HG02970 (cell line): ENCODE measurements around the gene DIPK1B.
"Not testable (repeated sequence)": the region's sequence is repeated elsewhere in the genome, so short reads cannot be mapped to it uniquely, and the experiment has no call there.

Source experiments
- ATAC-seq: cut with Tn5 transposase; IDR thresholded peaks from one replicate; pipeline ENCODE4 v1.9.1; 2021; ENCODE audit warnings: mild to moderate bottlenecking, moderate library complexity, moderate number of reproducible peaks; ENCODE audit not compliant: unreplicated experiment, low FRiP score

DIPK1B gene

DNA sequence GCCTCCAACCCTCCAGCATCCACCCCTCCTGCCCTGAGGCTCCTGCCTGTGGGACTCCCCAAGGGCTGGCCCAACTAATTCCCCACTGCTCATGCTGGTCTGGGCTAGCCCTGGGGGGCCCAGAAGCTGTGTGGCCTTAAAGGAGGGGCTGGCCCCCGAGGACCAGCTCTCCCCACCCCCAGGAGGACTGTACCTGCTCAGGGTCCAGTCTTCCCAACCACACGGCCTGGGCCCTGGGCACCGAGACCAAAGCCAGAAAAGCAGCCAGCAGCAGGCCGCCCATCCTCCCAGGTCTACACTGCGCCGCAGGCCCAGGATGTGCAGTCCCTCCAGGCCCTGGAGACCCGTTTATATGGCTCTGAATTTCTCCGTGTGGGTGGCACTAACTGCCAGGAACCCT is 35.8 kb downstream of the DIPK1B start, which contains the start of gene LCN6:
LCN6 (minus strand) TSS at position 325 of the 400 bp plus-strand sequence; CDS start at position 283, 42 bp downstream.
- ATAC-seq: no peak

DNA sequence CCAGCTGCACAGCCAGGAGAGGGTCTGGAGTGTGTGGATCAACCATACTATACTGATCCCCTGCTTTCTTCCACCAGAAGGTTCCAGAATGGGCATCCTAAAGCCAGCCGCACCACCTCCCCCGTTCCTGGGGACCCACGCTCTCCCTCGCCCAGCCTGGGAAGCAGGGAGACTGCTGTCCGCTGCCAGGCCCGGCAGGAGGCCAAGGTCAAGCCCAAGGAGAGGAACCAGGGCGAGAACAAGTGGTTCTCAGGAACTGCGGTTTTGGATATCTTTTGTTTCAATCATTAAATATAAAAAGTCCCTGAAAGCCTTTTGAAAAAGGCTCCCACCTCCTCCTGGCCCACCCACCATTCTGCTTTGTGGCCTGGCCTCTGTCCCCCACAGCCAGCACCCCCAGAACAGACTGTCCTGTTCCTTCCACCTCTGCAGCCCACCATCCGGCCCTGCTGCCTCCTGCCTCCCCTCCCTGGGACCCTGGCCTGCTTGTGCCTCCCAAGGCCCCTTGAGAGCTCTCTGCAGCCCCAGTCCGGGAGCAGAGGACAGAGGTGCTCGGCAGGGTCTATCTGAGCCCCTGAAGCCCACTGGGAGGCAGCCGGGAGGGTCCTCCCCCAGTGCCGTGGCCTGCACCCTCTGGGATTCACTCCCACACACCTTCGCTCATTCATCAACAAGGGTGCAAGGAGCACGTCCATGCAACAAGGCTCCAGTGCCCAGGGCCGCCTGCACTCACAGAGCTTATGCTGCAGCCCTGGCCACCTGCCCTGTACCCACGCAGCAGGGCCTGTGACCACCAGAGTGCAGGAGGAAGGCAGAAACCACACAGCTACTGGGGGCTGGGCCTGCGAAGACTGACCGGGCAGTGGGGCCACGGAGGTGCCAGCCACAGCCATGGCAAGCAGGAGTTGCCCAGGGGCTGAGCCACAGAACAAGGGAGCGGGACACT is 36.6 kb downstream of the DIPK1B start:
- ATAC-seq: no peak

DNA sequence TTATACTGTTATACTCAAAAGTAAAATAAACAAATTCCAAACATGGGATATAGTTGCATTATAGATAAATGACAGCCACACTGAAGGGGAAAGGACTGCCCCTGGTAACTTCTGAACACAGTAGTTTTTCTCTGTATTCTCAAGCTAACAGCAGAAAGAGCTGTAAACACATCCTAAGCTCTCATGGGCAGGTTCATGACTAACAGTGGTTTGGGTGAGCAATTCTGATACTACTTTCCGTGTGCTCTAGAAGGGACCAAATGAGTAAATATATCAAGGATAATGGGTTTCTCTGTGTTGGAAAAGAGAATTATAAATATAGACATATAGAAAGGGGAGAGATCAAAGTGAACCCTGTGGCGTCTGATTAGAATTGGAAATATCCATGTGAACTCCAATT is 38.2 kb downstream of the DIPK1B start:
- ATAC-seq: no peak

DNA sequence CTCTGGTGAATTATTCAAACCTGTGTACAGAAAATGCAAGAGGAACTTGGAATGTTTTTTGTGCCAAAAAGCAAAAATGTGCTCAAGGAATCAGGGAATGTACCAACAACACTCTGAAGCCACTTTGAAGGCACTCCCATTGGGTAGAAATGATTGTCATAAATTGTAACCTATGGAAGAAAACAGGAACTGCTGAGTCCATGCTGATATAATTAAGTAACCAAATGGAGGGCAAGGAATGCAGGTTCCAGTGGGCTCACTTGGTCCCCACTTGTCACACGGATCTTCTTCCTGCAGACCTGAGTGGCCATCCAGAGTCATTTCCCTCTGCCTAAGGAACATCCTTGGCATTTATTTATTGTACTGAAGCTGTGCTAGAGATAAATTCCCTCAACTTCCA is 38.9 kb downstream of the DIPK1B start:
- ATAC-seq: no peak

DNA sequence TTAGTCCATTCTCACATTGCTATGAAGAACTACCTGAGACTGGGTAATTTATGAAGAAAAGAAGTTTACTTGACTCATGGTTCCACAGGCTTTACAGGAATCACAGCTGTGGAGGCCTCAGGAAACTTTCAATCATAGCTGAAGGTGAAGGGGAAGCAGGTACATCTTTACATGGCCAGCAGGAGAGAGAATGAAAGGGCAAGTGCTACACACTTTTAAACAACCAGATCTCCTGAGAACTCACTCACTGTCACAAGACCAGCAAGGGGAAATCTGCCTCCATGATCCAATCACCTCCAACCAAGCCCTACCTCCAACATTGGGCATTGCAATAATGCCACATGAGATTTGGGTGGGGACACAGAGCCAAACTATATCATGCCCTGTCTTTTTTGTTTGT is 39.4 kb downstream of the DIPK1B start:
- ATAC-seq: no peak

DNA sequence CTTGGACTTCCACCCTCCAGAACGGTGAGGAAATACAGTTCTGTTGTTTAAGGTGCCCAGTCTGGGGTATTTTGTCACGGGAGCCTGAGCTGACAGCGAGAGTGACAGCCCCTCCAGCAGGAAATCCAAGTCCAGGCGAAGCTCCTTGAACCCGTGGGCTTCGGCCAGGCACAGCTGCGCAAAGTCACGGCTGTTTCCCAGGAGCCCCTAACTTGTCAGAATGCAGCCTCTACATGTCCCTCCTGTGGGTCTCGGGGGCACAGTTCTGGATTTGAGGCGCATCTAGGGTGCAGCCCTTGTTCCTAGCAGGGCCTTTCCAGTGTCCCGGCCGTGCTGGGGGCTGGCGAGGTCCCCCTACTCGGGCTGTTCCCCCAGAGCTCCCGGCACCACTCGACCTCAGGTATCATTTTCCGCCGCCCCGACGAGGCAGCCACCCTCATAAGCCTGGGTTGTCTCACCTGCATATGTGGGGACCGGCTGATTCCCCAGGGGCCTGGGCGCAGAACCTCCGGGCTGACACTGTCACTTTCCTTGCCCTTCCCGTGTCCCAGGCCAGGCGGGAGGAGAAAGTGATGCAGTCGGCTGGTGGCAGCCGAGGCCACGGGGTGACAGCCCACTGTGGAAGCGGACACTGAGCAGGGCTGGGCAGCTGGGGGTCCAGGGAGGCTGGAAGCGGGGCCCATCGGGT is 41.1 kb downstream of the DIPK1B start:
- no peak for ATAC-seq

DNA sequence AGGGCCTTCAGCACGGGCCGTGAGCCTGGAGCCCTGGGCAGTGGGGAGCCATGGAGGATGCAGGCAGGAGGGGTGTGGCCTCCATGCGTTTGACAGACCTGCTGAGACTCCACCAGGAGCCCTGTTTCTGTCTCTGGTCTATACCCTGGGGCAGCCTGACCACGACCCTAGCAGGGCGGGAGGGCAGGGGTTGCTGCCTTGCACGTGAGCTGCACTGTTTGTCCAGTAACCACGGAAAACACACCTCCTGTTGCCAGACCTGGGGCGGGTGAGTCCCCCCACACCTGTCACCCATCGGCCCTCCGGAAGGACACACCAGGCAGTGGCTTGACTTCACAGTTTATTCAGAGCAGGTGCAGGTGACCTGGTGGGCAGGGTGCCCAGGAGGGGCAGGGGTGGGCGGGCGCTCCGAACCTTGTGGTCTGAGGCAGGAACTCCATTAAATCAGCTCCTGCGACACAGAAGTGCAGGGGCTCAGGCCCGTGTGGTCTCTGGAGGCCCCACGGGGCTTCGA is 41.7 kb downstream of the DIPK1B start:
- ATAC-seq: no peak

GRCh38 chr9:136754626-136755301 is 42.4 kb downstream of the DIPK1B start:
- ATAC-seq: no peak

DNA sequence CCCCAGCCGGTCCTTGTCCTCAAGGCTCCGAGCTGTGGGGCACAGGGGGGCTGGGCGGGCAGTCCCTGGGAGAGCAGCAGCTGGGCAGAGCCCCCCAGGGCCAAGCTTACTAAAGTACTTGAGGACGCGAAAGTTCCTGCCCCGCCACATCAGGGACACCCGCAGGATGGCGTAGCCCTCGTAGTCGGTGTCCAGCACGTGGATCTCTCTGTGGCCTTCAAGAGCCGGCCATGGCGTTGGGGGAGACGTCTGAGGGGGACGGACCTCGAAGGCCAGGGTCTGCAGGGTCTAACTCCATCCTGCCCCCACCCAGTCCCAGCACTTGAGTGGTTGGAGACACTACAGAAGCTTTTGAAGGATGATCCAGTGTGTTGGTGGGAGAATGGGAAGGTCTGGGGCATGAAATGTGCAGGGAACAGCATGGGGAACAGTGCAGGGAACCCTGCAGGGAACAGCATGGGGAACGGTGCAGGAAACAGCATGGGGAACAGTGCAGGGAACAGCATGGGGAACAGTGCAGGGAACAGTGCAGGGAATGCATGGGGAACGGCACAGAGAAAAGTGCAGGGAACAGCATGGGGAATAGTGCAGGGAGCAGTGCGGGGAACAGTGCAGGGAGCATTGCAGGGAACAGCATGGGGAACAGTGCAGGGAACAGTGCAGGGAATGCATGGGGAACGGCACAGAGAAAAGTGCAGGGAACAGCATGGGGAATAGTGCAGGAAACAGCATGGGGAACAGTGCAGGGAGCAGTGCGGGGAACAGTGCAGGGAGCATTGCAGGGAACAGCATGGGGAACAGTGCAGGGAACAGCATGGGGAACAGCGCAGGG is 43.1 kb downstream of the DIPK1B start:
- not testable (repeated sequence) for ATAC-seq

GRCh38 chr9:136756134-136756438 is 43.7 kb downstream of the DIPK1B start:
- ATAC-seq: no peak

GRCh38 chr9:136756836-136757235 is 44.5 kb downstream of the DIPK1B start:
- no peak for ATAC-seq

DNA sequence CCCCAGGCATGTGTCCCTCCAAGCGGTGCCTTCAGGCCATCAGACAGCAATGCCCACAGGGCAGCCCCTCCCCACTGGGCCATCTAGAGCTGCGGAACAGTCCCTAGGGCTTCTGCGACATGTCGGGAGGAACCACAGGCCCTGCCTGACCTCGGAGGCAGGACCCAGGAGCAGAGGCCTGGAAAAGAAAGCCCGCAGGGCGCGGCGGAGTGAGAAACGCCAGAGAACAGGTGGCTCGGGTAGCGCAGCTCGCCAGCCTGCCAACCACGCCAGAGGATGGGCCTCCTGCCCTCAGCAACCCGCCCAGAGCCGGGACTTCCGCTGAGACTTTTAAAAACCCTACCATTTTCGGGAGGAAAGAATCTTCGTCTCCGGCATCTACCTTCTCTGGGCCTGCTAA is 45.0 kb downstream of the DIPK1B start:
- ATAC-seq: no peak

GRCh38 chr9:136757751-136758140 is 45.4 kb downstream of the DIPK1B start:
- ATAC-seq: no peak

- no peak for ATAC-seq
Observed at GRCh38 chr9:136759001-136759400, 46.6 kb downstream of the DIPK1B start.

DNA sequence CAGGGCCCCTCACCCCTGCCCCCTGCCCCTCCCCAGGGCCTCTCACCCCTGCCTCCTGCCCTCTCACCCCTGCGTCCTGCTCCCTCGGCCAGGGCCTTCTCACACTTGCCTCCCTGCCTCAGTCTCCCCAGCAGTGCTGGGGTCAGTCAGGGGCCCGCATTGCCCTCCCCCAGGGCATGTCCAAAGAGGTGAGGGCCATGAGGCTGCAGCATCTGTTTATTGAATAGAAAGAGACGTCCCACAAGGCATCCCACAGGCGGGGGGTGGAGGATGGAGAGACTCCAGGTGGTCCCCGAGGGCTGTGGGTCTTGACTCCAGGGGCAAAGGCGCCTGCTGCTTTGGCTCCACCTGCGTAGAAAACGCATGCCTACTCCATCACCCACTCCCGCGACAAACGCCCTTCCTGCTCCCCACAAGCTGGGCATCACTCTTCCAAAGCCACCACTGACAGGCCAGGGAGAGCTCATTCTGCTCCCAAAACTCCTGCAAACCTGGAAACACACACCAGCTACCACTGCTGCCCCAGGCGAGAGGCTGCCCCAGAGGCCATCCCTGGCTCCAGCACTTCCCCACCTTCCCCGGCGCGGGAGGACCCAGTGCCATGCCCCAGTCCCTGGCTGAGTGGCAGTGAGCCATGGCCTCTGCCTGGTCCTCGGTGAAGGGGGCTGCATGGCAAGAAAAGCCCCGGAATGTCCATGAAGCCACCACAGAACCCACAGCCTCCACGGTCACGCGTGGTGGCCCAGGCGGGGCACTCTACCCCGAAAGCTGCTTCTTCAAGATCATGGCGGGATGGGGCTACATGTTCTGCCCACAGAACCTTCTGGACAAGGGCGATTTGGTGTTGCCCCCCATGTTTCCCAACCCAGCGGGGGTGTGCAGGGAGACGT is 47.3 kb downstream of the DIPK1B start:
- no peak for ATAC-seq

DNA sequence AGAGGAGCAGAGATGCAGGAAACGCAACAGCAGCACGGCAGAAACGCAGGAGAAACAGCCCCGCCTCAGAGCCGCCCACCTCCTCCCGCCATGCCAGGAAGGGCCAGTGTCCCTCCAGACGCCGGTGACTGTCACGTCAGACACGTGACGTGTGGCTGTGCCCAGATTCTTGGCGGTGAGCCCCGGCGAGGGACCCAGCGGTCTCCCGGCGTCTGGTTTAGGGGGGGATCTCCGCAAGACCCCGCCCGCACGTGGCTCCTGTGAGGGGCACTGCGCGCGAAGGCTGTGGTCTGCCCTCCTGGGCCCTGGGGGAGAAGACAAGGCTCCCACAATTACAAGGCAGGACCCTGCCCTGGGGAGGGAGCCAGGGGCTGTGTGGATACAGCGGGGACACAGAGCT is 48.1 kb downstream of the DIPK1B start:
- no peak for ATAC-seq

DNA sequence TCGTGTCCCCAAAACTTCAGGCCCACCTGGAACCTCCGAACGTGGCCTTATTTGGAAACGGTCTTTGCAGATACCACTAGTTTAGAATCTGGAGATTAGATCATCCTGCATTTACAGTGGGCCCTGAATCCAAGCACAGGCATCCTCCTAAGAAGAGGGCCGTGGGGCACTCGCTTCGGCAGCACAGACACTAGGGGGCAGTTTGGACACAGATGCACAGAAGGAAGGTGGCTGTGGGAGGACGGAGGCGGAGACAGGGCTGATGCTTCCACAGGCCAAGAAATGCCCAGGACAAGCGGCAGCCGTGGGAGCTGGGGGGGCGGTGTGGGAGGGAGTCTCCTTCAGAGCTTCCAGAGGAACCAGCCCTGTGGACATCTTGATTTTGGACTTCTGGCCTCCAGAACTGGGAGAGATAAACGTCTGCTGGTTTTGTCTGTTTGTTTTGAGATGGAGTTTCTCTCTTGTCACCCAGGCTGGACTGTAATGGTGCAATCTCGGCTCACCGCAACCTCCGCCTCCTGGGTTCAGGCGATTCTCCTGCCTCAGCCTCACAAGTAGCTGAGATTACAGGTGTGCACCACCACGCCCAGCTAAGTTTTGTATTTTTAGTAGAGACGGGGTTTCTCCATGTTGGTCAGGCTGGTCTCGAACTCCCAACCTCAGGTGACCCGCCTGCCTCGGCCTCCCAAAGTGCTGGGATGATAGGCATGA is 48.6 kb downstream of the DIPK1B start:
- not testable (repeated sequence) for ATAC-seq

DNA sequence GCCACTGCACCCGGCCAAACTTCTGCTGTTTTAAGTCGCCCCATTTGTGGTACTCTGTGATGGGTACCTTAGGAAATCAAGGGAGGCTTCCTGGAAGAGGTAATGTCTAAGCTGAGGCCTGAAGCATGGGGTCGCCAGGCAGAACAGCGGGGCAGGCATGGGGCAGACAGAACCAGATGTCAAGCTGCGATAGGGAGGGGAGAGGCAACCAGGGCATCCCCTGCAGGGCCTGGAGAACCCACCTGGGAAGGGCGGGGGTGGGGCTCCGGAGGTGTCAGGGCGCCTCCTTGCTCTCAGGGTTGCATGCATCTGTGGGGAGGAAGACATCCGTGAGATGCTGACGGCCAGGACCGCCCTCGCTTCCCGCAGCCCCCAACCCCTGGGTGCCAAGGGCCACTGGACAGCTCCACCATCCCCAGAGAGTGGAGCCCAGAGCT is 49.2 kb downstream of the DIPK1B start:
- no peak for ATAC-seq
